ENCODE results near the gene ELMO1. TPM values are rescaled to one million over a fixed set of nuclear protein-coding genes. Genes with fewer than 3 reads are reported as not detected.

The ELMO1 gene
- total and polyA plus RNA-seq, 4 donors: 6.7 to 51.5 (median 14.8) TPM

GRCh38 chr7:37353949-37354655, 94.6 kb downstream of the ELMO1 start:
- peaks cover 4 to 24% (median 7%) of the 10 kb centered on the region in 4 donors for H3K4me1 ChIP-seq (ENCODE audit: control insufficient read depth in 4 of 4, insufficient read depth in 4 of 4, low read length in 3 of 4)
- no peak overlapping the region for H3K4me3 ChIP-seq (ENCODE audit: low read depth in 1 of 3, low read length in 3 of 3)
- peaks cover 0 to 4% (median 0%) of the 10 kb centered on the region in 4 donors for H3K36me3 ChIP-seq (ENCODE audit: control insufficient read depth in 4 of 4, insufficient read depth in 3 of 4, low read depth in 1 of 4, low read length in 3 of 4)
- H3K9ac ChIP-seq (ENCODE audit: low read depth in 1 of 2, low read length in 2 of 2): no peak overlapping the region
- no peak for DNase-seq (ENCODE audit: low spot score)
- no peaks in the 10 kb centered on the region for H3K27me3 ChIP-seq (ENCODE audit: control insufficient read depth in 4 of 4, insufficient read depth in 4 of 4, low read length in 3 of 4)
- TF ChIP-seq FOXA1 (IDR thresholded peaks at IDR 0.05) (no peak), SP1 (IDR thresholded peaks at IDR 0.05) (no peak), RXRA (IDR thresholded peaks at IDR 0.05) (no peak), EGR1 (IDR thresholded peaks at IDR 0.05; ENCODE audit: low read depth in 2 of 2) (no peak), GABPA (IDR thresholded peaks at IDR 0.05 in 1 of 2, conservative IDR thresholded peaks at IDR 0.05 in 1 of 2) (no peak), YY1 (IDR thresholded peaks at IDR 0.05) (no peak), TAF1 (conservative IDR thresholded peaks at IDR 0.05) (no peak), RAD21 (IDR thresholded peaks at IDR 0.05) (no peak), REST (IDR thresholded peaks at IDR 0.05) (no peak)
- TF ChIP-seq, protein P1, sequence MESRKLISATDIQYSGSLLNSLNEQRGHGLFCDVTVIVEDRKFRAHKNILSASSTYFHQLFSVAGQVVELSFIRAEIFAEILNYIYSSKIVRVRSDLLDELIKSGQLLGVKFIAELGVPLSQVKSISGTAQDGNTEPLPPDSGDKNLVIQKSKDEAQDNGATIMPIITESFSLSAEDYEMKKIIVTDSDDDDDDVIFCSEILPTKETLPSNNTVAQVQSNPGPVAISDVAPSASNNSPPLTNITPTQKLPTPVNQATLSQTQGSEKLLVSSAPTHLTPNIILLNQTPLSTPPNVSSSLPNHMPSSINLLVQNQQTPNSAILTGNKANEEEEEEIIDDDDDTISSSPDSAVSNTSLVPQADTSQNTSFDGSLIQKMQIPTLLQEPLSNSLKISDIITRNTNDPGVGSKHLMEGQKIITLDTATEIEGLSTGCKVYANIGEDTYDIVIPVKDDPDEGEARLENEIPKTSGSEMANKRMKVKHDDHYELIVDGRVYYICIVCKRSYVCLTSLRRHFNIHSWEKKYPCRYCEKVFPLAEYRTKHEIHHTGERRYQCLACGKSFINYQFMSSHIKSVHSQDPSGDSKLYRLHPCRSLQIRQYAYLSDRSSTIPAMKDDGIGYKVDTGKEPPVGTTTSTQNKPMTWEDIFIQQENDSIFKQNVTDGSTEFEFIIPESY (IDR thresholded peaks at IDR 0.05): no peak
- no peaks in the 10 kb centered on the region for H3K9me3 ChIP-seq (ENCODE audit: control insufficient read depth in 4 of 4, low read length in 3 of 4)
- H3K27ac ChIP-seq (ENCODE audit: low read depth in 1 of 2, low read length in 2 of 2): peak overlapping the region; percentile 47 to 56
- 87% methylated on average over 5 of the region's 5 CpGs for WGBS

DNA sequence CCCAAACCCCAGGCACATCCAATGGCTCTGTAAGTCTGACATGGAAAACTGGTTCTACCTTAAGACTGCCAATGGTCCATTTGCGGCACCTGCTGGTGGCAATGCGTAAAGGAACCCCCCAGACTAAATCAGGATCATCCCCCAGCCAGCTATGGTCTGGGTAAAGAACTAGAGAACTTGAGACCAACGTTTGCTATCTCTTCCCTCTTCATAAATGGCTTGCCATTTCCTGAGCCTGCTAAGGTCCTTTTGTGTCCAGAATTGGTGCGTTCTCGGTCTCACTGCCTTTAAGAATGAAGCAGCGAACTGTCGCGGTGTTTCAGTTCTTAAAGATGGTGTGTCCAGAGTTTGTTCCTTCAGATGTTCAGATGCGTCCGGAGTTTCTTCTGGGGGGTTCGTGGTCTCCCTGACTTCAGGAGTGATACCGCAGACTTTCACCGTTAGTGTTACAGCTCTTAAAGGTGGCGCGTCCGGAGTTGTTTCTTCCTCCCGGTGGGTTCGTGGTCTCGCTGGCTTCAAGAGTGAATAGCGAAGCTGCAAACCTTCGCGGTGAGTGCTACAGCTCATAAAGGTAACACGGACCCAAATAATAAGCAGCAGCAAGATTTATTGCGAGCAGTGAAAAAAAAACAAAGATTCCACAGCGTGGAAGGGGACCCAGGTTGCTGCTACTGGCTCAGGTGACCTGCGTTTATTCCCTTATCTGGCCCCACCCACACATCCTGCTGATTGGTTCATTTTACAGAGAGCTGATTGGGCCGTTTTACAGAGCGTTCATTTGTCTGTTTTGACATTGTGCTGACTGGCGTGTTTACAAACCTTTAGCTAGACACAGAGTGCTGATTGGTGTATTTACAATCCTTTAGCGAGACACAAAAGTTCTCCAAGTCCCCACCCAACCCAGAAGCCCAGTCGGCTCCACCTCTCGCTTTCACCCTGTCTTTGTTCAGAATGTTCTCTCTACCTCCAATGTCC, 95.4 kb downstream of the ELMO1 start:
- WGBS: 79% methylated on average over 32 of the region's 32 CpGs
- no peaks in the 10 kb centered on the region for H3K27me3 ChIP-seq (ENCODE audit: control insufficient read depth in 4 of 4, insufficient read depth in 4 of 4, low read length in 3 of 4)
- H3K9ac ChIP-seq (ENCODE audit: low read depth in 1 of 2, low read length in 2 of 2): no peak overlapping the region
- TF ChIP-seq, protein P2, sequence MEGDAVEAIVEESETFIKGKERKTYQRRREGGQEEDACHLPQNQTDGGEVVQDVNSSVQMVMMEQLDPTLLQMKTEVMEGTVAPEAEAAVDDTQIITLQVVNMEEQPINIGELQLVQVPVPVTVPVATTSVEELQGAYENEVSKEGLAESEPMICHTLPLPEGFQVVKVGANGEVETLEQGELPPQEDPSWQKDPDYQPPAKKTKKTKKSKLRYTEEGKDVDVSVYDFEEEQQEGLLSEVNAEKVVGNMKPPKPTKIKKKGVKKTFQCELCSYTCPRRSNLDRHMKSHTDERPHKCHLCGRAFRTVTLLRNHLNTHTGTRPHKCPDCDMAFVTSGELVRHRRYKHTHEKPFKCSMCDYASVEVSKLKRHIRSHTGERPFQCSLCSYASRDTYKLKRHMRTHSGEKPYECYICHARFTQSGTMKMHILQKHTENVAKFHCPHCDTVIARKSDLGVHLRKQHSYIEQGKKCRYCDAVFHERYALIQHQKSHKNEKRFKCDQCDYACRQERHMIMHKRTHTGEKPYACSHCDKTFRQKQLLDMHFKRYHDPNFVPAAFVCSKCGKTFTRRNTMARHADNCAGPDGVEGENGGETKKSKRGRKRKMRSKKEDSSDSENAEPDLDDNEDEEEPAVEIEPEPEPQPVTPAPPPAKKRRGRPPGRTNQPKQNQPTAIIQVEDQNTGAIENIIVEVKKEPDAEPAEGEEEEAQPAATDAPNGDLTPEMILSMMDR (IDR thresholded peaks at IDR 0.05; ENCODE audit: low read depth, low read length, missing input control): peak; percentile 18
- TF ChIP-seq FOXA1 (IDR thresholded peaks at IDR 0.05) (no peak), JUND (IDR thresholded peaks at IDR 0.05) (no peak), RAD21 (IDR thresholded peaks at IDR 0.05) (peak; percentile 12 to 50)
- TF ChIP-seq, protein P1 (IDR thresholded peaks at IDR 0.05): no peak
- peak overlapping the region in 1 of 2 donors; percentile 56 for H3K27ac ChIP-seq (ENCODE audit: low read depth in 1 of 2, low read length in 2 of 2)
- H3K36me3 ChIP-seq (ENCODE audit: control insufficient read depth in 4 of 4, insufficient read depth in 3 of 4, low read depth in 1 of 4, low read length in 3 of 4): peaks cover 0 to 4% (median 0%) of the 10 kb centered on the region in 4 donors
- no peak overlapping the region for H3K4me3 ChIP-seq (ENCODE audit: low read depth in 1 of 3, low read length in 3 of 3)
- H3K4me1 ChIP-seq (ENCODE audit: control insufficient read depth in 4 of 4, insufficient read depth in 4 of 4, low read length in 3 of 4): peaks cover 4 to 21% (median 7%) of the 10 kb centered on the region in 4 donors
- H3K9me3 ChIP-seq (ENCODE audit: control insufficient read depth in 4 of 4, low read length in 3 of 4): no peaks in the 10 kb centered on the region
- no peak for DNase-seq (ENCODE audit: low spot score)

Data from liver (tissue), 9 donors.